Measurements from ENCODE around the gene LEFTY1.

- TF ChIP-seq, protein P1, sequence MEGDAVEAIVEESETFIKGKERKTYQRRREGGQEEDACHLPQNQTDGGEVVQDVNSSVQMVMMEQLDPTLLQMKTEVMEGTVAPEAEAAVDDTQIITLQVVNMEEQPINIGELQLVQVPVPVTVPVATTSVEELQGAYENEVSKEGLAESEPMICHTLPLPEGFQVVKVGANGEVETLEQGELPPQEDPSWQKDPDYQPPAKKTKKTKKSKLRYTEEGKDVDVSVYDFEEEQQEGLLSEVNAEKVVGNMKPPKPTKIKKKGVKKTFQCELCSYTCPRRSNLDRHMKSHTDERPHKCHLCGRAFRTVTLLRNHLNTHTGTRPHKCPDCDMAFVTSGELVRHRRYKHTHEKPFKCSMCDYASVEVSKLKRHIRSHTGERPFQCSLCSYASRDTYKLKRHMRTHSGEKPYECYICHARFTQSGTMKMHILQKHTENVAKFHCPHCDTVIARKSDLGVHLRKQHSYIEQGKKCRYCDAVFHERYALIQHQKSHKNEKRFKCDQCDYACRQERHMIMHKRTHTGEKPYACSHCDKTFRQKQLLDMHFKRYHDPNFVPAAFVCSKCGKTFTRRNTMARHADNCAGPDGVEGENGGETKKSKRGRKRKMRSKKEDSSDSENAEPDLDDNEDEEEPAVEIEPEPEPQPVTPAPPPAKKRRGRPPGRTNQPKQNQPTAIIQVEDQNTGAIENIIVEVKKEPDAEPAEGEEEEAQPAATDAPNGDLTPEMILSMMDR (conservative IDR thresholded peaks at IDR 0.05; ENCODE audit: low read depth, low read length): no peak
- TF ChIP-seq EZH2 (IDR thresholded peaks at IDR 0.05; ENCODE audit: low read length, unreplicated experiment) (no peak), EZH2phosphoT487 (IDR thresholded peaks at IDR 0.05; ENCODE audit: borderline replicate concordance, low read length) (no peak)
These were observed 41.3 kb downstream of the LEFTY1 start for GRCh38 chr1:225847610-225848009.
